ENCODE data around the gene NDUFA8.

Gene NDUFA8

GRCh38 chr9:122155796-122156195 lies 3.8 kb downstream of the NDUFA8 start:
- no peak overlapping the region for H3K27ac ChIP-seq
- intact Hi-C loops (cut with DNase I; ENCODE audit: low total_unique reads): no loop called here
- H3K4me3 ChIP-seq: no peak overlapping the region
- H3K36me3 ChIP-seq: peaks cover 0 to 18% (median 9%) of the 10 kb centered on the region in 3 donors
- no peak for DNase-seq
- TF ChIP-seq, protein P1, sequence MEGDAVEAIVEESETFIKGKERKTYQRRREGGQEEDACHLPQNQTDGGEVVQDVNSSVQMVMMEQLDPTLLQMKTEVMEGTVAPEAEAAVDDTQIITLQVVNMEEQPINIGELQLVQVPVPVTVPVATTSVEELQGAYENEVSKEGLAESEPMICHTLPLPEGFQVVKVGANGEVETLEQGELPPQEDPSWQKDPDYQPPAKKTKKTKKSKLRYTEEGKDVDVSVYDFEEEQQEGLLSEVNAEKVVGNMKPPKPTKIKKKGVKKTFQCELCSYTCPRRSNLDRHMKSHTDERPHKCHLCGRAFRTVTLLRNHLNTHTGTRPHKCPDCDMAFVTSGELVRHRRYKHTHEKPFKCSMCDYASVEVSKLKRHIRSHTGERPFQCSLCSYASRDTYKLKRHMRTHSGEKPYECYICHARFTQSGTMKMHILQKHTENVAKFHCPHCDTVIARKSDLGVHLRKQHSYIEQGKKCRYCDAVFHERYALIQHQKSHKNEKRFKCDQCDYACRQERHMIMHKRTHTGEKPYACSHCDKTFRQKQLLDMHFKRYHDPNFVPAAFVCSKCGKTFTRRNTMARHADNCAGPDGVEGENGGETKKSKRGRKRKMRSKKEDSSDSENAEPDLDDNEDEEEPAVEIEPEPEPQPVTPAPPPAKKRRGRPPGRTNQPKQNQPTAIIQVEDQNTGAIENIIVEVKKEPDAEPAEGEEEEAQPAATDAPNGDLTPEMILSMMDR (IDR thresholded peaks at IDR 0.05): no peak
- H3K9me3 ChIP-seq: no peaks in the 10 kb centered on the region
- no peaks in the 10 kb centered on the region for H3K27me3 ChIP-seq
- peaks cover 0 to 25% (median 8%) of the 10 kb centered on the region in 4 donors for H3K4me1 ChIP-seq

DNA sequence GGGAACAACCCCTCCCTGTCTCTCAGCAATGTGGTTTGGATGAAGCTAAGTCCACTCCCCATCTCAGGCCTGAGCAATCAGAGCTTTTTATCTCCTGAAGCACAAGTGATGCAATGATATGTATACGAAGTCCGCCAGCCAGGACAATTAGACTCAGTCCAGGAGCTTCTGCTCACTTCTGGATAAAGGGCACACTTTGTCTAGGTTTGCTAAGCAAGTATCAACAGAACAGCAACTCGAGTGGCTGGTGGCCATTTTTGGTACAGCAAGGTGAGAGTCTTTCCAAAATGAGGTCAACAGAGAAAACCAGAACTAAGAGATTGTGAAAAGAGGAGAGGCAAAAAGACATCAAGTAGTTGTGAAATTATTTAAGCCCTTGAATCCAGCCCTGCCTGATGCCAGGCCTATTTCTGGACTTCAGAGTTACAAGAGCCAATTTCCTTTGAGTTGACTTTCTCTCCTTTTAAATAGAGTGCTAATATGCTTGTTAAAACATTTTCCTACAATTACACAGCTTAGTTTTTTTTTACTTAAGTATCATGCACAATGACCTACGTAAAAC lies 8.2 kb downstream of the NDUFA8 start:
- no peak for DNase-seq
- H3K36me3 ChIP-seq: peaks cover 24 to 56% (median 38%) of the 10 kb centered on the region in 3 donors

DNA sequence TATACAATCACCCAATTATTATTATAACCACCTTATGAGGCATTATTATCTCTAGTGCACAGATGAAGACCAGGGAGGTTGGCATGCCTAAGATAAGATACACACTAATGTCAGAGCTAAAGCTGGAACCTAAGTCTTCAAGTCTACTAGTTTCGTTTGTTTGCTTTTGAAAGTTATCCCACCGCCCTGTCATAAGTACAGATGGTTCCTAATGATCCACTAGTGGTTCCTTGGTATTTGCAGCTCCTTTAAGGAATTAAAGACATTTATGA lies 14.1 kb downstream of the NDUFA8 start:
- TF ChIP-seq, protein P1 (IDR thresholded peaks at IDR 0.05): no peak
- DNase-seq: no peak
- H3K4me1 ChIP-seq: no peaks in the 10 kb centered on the region
- intact Hi-C loops (cut with DNase I; ENCODE audit: low total_unique reads): loop anchor here (5.0 kb wide), 1 partner anchor 1423 kb away; no protein-coding TSS in a partner anchor
- no peak overlapping the region for H3K27ac ChIP-seq
- no peak overlapping the region for H3K4me3 ChIP-seq
- H3K9me3 ChIP-seq: no peaks in the 10 kb centered on the region
- H3K36me3 ChIP-seq: peaks cover 49 to 80% (median 75%) of the 10 kb centered on the region in 3 donors
- no peaks in the 10 kb centered on the region for H3K27me3 ChIP-seq

More for the DNA sequence above, 8.2 kb downstream of the NDUFA8 start:
- intact Hi-C loops (cut with DNase I; ENCODE audit: low total_unique reads): no loop called here
- H3K27me3 ChIP-seq: no peaks in the 10 kb centered on the region
- TF ChIP-seq, protein P1 (IDR thresholded peaks at IDR 0.05): no peak
- no peak overlapping the region for H3K4me3 ChIP-seq
- no peaks in the 10 kb centered on the region for H3K9me3 ChIP-seq
- no peak overlapping the region for H3K27ac ChIP-seq
- peaks cover 0 to 5% (median 0%) of the 10 kb centered on the region in 4 donors for H3K4me1 ChIP-seq

DNA sequence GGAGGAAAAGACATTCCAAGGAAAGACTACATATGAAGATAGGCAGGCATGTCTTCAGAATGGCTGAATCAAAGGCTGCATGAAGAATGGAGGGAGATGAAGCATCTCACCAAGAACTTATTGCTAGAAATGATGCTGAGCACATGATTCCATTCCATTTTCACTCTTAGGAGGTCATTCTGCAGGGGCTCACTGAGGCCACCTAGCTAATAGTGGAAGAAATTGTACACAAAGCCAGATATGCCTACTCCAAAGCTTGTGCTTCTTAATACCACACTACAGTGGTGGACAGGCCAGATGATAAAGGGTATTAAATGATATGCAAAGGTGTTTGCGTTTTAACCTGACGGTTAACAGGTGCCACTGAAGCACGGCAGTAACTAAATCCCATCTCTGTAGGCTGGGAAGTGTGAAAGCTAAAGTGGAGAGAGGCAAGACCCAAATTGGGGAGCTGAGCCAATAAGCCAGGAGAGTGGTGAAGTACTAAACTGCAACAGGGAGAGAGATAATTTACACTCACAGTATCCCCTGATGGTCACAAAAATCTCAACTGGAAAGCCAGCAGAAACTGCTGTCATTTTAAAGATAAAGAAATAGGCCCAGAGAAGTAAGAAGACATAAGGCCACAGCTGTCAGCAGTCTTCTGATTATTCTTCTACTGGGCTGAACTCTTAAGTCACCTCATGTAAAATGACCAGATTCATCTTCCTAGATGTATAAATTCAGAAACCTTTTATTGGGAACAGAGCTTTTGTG lies 14.6 kb downstream of the NDUFA8 start:
- H3K27me3 ChIP-seq: no peaks in the 10 kb centered on the region
- TF ChIP-seq, protein P1 (IDR thresholded peaks at IDR 0.05): no peak
- H3K36me3 ChIP-seq: peaks cover 49 to 79% (median 73%) of the 10 kb centered on the region in 3 donors
- intact Hi-C loops (cut with DNase I; ENCODE audit: low total_unique reads): loop anchor here (5.0 kb wide), 1 partner anchor 1423 kb away; no protein-coding TSS in a partner anchor
- no peak overlapping the region for H3K27ac ChIP-seq
- no peaks in the 10 kb centered on the region for H3K4me1 ChIP-seq
- no peak overlapping the region for H3K4me3 ChIP-seq
- no peak for DNase-seq
- H3K9me3 ChIP-seq: no peaks in the 10 kb centered on the region

DNA sequence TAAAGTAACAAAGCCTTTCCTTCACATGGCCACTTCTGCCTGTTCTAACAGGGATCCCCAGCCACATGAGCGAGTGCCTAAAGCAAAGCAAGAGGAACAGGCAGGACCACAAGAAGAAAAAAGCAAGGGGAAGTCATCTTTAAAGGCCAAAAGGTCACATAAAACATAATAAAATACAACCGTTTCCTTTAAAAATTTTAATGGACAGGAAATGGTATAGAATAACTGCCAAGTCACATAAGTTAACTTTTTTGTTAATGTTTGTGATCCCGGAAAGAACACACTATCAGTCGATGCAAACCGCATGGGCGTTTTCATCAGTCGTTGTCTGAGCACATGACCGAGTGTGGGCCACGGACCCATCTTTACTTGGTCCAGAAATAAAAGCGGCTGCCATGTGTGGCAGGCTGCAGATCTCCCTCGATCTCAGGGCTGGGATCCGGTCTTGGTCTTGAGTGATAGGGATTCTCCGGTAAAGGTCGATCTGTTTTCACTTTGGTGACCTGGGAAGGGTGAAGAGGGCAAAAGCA lies 15.6 kb downstream of the NDUFA8 start:
- Histone ChIP-seq H3K27ac (no peak overlapping the region), H3K4me1 (no peaks in the 10 kb centered on the region), H3K36me3 (peaks cover 49 to 68% (median 62%) of the 10 kb centered on the region in 3 donors), H3K4me3 (no peak overlapping the region), H3K27me3 (no peaks in the 10 kb centered on the region), H3K9me3 (no peaks in the 10 kb centered on the region)
- TF ChIP-seq, protein P1 (IDR thresholded peaks at IDR 0.05): no peak
- DNase-seq: no peak
- intact Hi-C loops (cut with DNase I; ENCODE audit: low total_unique reads): no loop called here

All from tibial artery (tissue), 4 donors.